Astrocyte of the spinal cord (primary cell): ENCODE data around the gene FUT4.

Experiments
- DNase-seq: peaks from one replicate; pipeline ENCODE4 v3.0.0; 2011; ENCODE audit warnings: low read depth, low spot score
- H3K4me3 ChIP-seq: 2 replicates; pipeline ENCODE4 v1.5.1; 2011; ENCODE audit warnings: low read depth, mild to moderate bottlenecking, low read length, moderate library complexity
- in situ Hi-C: cut with HindIII; loops from 2 replicates; pipeline ENCODE4 v1.10.0; 2017; ENCODE audit warnings: low sequenced_read_pairs
- TF ChIP-seq, protein P1 (sequence below): IDR thresholded peaks from 2 replicates; pipeline ENCODE4 v1.5.1; 2012; ENCODE audit warnings: low read depth, mild to moderate bottlenecking, low read length, inconsistent platforms

FUT4 gene

DNA sequence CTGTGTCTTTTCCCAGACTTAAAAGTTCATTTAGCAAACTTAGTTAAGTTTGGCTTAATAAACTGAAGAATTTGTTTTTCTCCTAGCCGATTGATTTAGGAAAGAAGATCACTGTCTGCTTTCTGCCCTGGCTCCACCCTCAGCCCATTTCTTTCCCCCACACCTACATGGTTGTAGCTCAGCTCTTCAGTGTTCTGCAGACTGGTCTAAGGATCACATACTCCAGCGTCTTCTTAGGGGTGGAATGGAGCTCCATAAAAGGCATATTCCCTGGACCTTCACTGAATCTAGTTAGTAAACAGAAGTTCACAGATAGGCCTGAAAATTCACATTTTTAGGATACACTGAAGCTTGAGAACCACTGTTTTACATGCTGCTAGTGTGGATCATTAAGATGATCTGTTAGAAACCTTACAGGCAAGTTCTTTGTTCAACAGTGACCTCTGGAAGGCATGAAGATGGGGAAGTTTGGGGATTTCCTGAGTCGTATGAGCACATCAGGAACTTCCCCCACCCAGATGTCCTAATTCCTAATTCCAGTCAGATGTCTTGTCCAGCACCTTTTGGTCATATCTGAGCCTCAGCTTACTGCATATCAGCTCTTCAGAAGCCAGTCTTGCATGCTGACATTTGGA lies 40.3 kb downstream of the FUT4 start:
- no peak for DNase-seq
- in situ Hi-C loops, result no loop called here
- H3K4me3 ChIP-seq, result no peak overlapping the region
- TF ChIP-seq, protein P1, sequence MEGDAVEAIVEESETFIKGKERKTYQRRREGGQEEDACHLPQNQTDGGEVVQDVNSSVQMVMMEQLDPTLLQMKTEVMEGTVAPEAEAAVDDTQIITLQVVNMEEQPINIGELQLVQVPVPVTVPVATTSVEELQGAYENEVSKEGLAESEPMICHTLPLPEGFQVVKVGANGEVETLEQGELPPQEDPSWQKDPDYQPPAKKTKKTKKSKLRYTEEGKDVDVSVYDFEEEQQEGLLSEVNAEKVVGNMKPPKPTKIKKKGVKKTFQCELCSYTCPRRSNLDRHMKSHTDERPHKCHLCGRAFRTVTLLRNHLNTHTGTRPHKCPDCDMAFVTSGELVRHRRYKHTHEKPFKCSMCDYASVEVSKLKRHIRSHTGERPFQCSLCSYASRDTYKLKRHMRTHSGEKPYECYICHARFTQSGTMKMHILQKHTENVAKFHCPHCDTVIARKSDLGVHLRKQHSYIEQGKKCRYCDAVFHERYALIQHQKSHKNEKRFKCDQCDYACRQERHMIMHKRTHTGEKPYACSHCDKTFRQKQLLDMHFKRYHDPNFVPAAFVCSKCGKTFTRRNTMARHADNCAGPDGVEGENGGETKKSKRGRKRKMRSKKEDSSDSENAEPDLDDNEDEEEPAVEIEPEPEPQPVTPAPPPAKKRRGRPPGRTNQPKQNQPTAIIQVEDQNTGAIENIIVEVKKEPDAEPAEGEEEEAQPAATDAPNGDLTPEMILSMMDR, result no peak

DNA sequence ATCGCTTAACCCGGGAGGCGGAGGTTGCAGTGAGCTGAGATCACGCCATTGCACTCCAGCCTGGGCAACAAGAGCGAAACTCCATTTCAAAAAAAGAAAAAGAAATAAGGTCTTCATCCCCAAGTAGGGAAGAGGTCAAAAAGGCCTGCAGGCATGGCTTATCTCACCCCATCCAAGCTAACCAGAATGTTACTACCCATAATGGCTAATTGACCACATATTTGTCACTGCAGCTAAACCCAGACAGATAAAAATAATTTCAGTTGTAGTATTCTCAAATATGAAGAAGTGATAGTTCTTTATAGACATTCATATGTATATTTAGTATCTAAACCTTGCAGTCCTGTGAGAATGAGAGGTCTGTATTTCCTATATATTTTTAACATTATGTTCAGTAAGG lies 41.3 kb downstream of the FUT4 start:
- DNase-seq, result no peak
- H3K4me3 ChIP-seq, result no peak overlapping the region
- in situ Hi-C loops, result no loop called here
- TF ChIP-seq, protein P1, result no peak

DNA sequence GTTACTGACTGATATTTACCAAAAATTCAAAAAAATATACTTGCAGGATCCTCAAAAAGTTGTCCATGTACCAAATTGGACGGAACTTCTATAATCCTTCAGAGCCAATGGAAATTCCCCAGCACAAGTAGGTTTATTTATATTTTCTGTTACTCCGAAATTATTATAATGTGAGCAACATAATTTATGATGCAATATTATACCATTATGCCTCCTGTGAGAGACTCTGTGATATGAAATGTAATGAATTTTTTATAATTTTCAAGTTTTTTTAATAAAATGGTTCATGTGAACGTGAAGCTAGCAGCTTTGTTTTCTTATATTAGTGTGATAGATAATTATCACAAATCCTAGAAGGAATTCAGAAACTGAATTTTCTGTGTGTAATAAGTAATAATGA lies 41.7 kb downstream of the FUT4 start:
- in situ Hi-C loops, result no loop called here
- DNase-seq, result no peak
- H3K4me3 ChIP-seq, result no peak overlapping the region
- TF ChIP-seq, protein P1, result no peak

DNA sequence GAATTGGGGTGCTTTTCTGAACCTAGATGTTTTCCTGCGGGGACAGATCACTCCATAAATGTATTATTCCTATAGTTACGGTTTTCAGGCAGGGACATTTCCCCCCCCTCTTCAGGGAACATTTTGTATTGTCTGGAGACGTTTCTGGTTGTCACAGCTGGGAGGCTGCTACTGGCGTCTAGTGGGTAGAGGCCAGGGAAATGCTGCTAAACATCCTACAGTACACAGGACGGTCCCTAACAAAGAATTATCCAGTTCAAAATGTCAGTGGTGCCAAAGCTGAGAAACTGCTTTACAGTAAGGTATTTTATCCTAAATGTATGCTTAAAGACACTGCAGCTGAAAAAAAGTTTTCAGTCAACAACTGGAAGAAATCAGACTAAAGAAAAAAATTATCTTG lies 42.8 kb downstream of the FUT4 start:
- in situ Hi-C loops, result no loop called here
- no peak for DNase-seq
- TF ChIP-seq, protein P1, result no peak
- H3K4me3 ChIP-seq, result no peak overlapping the region

DNA sequence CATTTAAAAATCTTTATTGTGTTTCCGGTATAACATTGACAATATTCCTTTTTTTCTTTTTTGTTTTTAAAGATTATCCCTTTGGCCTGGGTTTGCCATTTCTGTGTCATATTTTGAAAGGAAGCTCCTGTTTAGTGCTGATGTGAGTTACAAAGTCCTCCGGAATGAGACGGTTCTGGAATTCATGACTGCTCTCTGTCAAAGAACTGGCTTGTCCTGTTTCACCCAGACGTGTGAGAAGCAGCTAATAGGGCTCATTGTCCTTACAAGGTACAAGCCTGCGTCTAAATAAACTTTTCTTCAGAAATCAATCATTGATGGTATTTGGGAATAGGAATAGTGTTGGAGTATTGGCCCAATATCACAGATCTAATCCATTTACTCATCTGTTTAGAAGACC lies 43.3 kb downstream of the FUT4 start:
- in situ Hi-C loops, result no loop called here
- TF ChIP-seq, protein P1, result no peak
- no peak for DNase-seq
- H3K4me3 ChIP-seq, result no peak overlapping the region

- DNase-seq, result no peak
- no peak overlapping the region for H3K4me3 ChIP-seq
- TF ChIP-seq, protein P1, result no peak
- in situ Hi-C loops, result no loop called here
Observed at GRCh38 chr11:94588366-94588942, 44.7 kb downstream of the FUT4 start.
